GM18526 (cell line): ENCODE measurements around the gene ALK.

ENCODE experiments used
- POLR2A ChIP-seq: IDR thresholded peaks from 3 replicates; pipeline ENCODE4 v1.6.1; 2011; ENCODE audit not compliant: insufficient read length; ENCODE audit errors: extremely low read depth

The ALK gene

DNA sequence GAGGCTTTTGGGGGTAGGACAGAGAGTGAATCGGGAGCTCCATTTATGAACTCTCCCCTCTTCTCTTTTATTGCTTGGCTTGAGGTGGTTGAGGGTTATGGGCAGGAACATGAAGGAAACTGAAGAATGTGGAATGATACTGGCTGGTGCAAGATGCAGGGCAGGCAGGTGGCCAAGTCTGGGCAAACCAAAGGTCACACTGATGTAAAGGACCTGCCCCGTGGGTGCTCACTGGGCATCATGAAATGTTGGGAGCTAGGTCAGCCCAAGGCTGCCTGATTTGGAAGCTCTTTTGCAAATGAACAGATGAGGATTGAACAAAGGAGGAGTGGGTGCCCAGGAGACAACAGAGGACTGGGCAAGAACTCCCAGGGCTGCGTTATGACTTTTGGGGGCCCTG, 477.2 kb downstream of the ALK start:
- no peak for TF ChIP-seq POLR2A

DNA sequence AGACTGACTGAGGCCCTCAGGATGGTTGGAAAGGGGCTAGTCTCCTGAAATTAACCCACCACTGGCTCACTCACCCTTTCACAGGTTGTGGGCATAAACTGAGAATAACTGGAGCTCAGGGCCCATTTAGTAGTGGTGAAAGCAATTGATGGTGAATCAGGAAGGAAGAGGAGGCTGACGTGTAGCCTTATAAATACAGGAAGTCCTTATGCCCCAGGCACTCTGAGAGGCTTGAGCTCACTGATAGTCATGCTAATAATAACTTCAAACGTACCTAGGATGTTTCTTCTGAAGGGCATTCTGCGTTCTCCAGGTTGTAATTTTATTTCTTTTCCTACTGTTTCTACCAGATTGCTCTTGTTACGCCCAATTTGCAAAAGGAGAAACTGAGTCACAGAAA, 477.8 kb downstream of the ALK start:
- TF ChIP-seq POLR2A: no peak

DNA sequence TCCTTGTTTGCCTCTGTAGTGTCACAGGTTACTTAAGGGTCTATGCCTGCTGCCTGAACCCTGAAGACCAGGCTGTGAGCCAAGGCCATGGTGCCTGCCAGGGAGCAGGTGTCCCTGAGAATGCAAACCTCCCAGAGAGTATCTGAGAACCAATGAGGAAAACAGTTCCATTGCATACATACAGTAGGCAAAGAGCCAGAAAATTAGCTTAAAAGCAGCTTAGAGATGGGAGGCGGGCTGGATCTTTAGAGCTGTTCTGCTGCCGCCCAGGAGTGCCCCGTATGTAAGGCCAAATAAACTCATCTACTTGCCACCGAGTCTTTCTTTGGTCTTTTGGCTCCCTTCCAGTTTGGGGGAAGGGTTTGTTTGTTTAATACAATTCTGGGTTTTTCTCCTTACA, 478.2 kb downstream of the ALK start:
- no peak for TF ChIP-seq POLR2A

DNA sequence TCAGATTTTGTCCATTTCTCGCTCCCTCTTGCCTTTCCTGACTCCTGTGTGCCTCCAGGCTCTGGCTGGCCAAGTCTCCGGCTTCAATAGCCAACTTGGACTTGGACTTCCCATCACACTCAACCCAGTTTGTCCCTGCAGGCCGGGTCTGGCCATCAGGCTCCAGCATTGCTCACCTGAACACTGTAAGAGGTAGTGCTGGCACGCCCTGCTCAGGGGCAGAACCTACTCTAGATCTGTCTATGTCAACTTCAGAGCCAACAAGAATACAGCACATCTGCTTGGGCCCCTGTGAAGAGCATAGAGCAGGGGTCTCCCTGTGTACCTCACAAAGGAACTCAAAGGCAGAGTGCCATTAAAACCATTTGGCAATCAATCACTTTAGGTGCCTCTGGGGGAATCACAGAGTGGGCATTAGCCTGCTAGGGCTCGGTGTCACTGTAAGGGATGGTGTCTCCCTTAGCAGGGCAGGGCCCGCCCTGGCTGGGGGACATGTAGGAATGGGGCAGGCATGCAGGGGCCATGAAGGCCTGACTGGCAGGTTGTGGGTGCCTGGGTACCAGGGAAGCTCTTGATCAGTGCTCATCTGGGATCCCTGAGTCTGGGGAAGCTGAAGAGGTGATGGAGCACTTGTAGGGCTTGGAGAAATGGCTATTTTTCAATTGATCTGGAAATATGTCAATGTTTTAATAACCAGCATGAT, 480.3 kb downstream of the ALK start:
- no peak for TF ChIP-seq POLR2A

DNA sequence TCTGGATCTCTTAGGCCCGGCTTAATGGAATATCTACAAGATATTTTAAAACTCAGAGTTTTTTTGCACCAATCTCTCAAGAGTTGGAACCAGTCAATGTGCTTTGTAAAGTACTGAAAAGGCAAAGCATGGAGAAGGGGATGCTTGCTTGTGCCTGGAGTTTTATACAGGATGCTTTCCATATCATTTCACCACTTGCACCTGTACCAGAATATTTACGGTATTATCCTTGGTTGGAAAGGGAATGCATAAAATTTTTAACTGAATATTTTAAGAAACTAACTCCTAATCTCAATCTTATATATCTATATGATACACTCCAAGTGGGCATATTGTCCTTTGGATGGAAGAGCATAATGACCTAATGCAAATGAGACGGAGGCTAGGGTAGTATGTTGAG, 487.5 kb downstream of the ALK start:
- no peak for TF ChIP-seq POLR2A

DNA sequence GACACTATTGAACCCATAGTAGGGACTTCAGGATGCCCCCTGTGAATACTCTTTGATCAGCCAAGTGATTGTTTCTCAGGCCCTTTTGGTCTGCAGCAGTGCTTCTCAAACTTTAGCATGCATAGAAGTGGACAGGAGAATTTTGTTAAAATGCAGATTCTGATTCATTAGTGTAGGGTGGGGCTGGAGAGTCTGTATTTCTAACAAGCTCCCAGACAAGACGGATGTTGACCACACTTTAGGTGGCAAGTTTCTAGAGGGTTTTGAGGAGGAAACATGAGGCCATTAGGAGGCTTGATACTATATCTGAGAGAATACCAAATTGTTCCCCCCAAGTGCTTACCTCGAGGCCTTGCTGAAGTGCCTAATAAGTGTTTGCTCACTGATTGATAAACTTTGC, 488.3 kb downstream of the ALK start:
- no peak for TF ChIP-seq POLR2A

DNA sequence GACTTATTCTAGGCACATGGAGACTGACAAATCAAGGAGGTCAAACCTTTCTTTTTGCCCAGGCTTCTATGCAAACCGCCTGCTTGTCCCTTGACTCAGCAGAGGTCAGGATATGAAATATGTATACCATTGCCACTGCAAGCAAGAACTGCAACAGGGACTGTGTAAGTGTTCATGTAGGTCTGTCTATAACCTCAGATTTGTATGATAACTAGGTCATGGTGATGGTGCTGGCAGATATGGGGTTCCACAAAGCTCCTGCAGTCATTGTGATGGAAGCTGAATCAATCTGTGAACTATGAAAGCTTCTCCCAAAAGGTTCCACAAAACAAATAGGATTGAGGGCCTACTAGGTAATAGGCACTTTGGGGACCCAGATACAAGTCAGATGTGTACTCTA, 489.9 kb downstream of the ALK start:
- no peak for TF ChIP-seq POLR2A

DNA sequence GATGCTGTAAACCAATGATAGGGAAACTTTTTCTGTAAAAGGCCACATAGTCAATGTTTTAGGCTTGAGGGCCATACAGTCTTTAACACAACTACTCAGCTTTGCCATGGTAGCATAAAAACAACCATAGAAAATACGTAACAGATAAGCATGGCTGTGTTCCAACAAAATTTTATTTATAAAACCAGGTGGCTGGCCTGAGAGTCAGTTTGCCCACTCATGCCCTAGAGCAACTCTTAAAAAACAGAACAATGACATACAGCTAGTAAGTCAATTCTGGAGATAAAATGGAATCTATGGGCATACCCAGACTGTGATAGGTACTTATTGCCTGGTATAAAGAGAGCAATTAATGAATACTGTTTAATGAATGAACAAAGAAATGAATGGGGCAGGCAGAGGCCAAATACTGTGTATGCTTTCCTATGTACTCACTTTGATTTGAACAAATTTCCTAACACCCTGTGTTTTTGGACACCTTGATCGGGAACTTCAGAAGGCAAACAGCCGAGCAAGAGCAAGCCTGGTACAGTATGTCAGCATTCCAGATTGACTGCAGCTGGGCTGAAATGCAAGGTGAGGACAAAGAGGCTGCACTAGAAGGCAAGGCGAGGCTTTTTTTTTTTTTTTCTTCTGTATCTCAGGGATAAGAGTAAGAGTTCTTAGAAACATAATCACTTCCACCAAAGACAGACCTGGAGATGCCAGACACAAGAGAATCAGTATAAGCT, 490.8 kb downstream of the ALK start:
- no peak for TF ChIP-seq POLR2A

DNA sequence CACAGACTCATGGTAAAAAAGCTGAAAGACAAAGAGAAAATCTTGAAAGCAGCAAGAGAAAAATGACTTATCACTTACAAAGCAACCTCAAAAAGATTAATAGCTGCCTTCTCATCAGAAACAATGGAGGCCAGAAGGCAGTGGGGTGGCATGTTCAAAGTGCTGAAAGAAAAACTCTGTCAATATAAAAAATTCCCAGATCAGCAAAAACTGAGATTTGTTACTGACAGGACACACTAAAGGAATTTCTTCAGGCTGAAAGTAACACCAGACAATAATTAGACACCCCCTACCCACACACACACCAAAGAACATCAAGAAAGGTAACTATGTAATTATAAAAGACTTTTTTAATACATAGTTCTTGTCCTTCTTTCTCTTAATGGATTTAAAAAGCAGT, 495.0 kb downstream of the ALK start:
- no peak for TF ChIP-seq POLR2A

DNA sequence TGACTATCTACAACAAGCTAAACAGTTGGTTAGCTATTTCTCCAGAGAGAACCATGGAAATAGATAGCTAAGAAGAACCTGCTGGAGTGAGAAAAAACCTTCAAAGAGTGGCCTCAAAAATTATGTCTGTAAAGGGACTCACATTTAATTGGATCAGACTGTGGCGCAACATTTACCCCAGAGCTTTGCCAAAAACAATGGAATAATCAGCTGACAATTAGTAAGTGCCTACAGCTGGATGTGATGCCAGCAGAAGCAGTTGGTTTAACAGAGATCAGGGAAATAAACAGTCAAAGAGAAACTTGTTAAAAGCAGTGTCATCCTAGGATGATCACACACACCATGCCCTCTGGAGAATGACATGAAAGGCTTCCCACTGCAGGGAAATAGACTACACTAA, 495.5 kb downstream of the ALK start:
- TF ChIP-seq POLR2A: no peak

DNA sequence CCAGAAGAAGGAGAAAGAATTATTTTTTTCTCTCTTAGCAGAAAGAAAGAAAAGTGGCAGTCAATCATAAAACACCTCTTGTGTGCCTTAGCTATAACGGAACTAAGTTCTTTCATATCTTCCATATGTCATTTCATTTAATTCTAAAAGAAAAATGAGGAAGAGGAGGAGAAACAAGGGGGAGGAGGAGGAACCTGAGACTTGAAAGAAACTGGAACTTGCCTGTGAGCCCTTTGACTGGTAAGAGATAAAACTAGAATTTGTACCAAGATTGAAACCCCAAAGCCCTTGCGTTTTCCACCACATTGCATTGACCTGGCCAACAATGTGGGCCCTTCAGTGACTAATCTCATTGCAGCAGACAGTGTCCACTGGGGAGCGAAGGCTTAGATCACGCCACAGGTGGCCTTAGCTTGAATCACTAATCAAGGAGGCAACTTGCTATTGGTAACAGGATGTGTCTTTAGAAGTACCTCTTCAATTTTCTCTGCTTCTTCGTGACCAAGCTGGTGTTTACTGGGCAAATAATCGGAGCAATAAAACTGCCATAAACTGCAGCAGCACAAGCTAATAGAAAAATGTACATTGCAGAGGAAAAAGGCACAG, 498.2 kb downstream of the ALK start:
- no peak for TF ChIP-seq POLR2A

DNA sequence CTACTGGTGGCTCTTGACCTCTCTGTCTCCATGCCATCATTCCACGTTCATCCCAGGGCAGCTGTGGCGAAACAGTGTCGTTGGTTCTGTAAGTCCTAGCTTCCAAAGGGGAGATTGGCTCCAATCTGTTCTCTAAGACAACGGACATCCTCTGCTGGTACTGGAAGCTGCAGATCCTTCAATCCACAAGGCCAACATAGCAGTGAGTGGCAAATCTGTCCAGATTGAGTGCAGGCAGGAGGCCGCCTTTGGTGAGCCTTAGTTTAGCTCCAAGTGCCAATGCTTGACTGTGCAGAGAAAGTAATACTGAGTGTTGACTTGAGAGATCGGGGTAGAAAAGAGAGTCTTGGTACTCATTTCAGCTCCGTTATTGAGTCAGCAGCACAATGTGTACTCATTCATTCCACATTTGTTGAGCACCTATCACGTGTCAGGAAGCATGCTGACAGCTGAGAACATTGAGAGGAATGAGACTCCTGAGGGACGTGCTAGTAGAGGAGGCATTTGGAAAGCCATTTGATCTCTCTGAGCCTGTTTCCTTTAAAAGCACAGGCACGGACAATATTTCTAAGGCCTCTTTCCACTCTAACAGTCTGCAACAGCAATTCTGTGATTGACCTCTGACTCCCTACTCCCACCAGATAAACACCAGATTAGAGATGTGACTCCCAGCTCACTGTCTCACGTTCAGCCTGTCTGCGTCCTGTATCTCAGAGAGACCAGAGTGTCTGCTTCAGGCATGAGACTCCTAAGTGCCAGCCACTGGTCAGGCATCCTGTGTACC, 500.2 kb downstream of the ALK start:
- TF ChIP-seq POLR2A: no peak

DNA sequence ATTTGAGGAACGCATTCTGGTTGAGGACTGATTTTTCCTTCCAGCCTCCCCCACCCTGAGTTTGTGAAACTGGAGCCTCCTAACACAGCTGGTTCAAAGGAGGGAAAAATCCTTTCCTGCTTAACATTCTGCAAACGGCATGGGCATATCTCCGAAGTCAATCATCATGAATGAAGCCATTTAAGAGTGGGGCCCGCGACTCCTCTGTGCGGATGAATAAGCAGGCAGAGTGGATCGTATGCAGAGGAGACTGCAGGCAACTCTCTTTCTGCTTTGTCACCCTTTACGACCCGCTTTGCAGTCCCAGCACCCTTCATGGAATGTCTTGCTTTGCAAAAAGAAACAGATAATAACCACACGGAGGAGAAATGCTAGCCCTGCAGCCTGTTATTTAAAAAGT, 500.9 kb downstream of the ALK start:
- no peak for TF ChIP-seq POLR2A

DNA sequence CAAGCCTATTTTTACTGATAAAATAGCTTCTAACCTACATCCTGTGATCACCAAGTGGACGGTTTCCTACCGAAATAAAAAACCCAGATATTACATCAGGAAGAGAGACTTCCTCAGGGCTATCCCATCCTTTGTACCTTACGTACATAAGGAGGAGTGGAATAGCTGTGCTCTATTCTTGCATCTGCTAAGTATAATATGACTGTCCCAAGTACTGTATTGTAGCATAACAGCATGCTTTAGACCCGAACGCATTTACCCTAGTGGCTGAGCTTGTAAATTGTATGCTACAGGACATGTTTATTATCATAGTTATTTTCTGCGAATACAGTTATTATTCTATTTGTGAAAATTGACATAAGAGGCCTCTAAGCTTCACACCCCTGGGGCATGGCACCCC, 503.8 kb downstream of the ALK start:
- TF ChIP-seq POLR2A: no peak

DNA sequence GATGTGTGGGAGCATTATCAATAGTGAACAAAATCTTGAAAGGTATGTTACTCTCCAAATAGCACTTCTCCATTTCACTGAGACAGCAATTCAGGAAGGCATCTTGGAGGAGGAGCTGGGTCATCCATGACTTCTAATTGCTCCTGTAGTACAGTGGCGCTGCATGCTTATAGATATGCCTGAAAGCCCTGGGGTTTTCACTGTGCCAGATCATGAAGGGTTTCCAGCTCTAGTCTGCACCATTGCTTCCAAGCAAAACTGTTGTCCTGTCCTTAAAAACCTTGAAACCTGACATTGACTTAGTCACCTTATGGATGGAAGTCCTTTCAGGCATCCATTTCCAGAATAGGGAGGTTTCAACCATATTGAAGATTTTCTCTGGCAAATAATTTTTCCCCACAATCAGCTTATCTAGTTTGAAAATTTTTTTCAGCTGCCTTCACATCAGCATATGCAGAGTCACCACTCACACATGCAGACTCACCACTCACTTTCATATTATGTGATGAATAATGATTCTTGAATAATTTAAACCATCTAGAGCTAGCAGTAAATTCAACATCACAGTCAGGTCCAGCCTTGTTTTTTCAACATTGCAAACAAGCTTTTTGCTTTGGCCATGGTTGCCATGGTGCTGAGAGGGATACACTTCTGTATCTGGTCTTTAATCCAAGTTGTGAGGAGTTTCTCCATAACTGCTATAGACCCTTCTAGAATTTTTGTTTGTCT, 509.0 kb downstream of the ALK start:
- no peak for TF ChIP-seq POLR2A
